Left cardiac atrium (tissue), 4 donors: ENCODE measurements around the gene RYR3. TPM values are rescaled to one million over a fixed set of nuclear protein-coding genes. Genes with fewer than 3 reads are reported as not detected.

ENCODE experiments used
- ATAC-seq, 2 donors: fragments of 200-7000 bp; cut with Tn5 transposase; one replicate each; pipeline ENCODE4 v1.9.1; 2020; ENCODE audit warnings: mild to moderate bottlenecking in 2 of 2, moderate library complexity in 2 of 2
- DNase-seq: peaks from one replicate; pipeline ENCODE4 v3.0.0-alpha.2; 2020
- intact Hi-C, 2 donors: fragments of 100-400 bp; cut with DNase I; formaldehyde crosslinking; loops; one replicate each; pipeline versions ENCODE4 v1.14.1 to v1.15.1; 2022 to 2023
- total RNA-seq, 2 donors: library from RNA; stranded (reverse); fragmentation: NEBNext Ultra II Directional; extraction: Animal tissue kit (Norgen Biotek cat#: 25700); gene quantifications; one replicate each; pipeline ENCODE4 v1.2.1, GENCODE V29; 2021
- donor health status: DM: no; HTN: yes; CAD: no.
- donor health status: DM: no; HTN: yes; CAD: no; lungs with severe emphysema.
- donor health status: DM: yes; HTN: yes; CAD: no.
- donor health status: Dilated cardiomyopathy.

The RYR3 gene
- total RNA-seq, 2 donors from 2014 or later: 0.15 to 0.21 TPM

GRCh38 chr15:33430577-33430976, 119.8 kb downstream of the RYR3 start:
- DNase-seq (no peak), ATAC-seq (no peak)
- intact Hi-C loops: no loop called here

GRCh38 chr15:33433821-33434220, 123.1 kb downstream of the RYR3 start:
- intact Hi-C loops: no loop called here
- ATAC-seq: no peak
- DNase-seq: no peak

GRCh38 chr15:33438396-33438795, 127.6 kb downstream of the RYR3 start:
- ATAC-seq: no peak
- intact Hi-C loops: no loop called here
- DNase-seq: no peak

- intact Hi-C loops: no loop called here
- ATAC-seq: no peak
- no peak for DNase-seq
These were observed 130.1 kb downstream of the RYR3 start for GRCh38 chr15:33440900-33441299.

- ATAC-seq (no peak), DNase-seq (no peak)
- intact Hi-C loops: no loop called here
These were observed 131.7 kb downstream of the RYR3 start for GRCh38 chr15:33442449-33442848.

- DNase-seq: no peak
- no peak for ATAC-seq
- intact Hi-C loops: no loop called here
These were observed 132.9 kb downstream of the RYR3 start for GRCh38 chr15:33443708-33444107.

GRCh38 chr15:33445984-33446383, 135.2 kb downstream of the RYR3 start:
- ATAC-seq: no peak
- no peak for DNase-seq
- intact Hi-C loops: no loop called here

- intact Hi-C loops: no loop called here
- DNase-seq (no peak), ATAC-seq (no peak)
These were observed 137.4 kb downstream of the RYR3 start for GRCh38 chr15:33448151-33448550.

GRCh38 chr15:33448961-33449606, 138.3 kb downstream of the RYR3 start:
- intact Hi-C loops: no loop called here
- no peak for DNase-seq
- ATAC-seq: no peak

GRCh38 chr15:33449810-33450209, 139.0 kb downstream of the RYR3 start:
- no peak for ATAC-seq
- no peak for DNase-seq
- intact Hi-C loops: no loop called here

GRCh38 chr15:33451385-33451784, 140.6 kb downstream of the RYR3 start:
- ATAC-seq: no peak
- intact Hi-C loops: no loop called here
- no peak for DNase-seq

- no peak for DNase-seq
- ATAC-seq: no peak
- intact Hi-C loops: no loop called here
These were observed 143.0 kb downstream of the RYR3 start for GRCh38 chr15:33453761-33454160.

GRCh38 chr15:33454346-33454745, 143.6 kb downstream of the RYR3 start:
- intact Hi-C loops: no loop called here
- DNase-seq (no peak), ATAC-seq (no peak)

GRCh38 chr15:33454996-33455395, 144.2 kb downstream of the RYR3 start:
- intact Hi-C loops: no loop called here
- ATAC-seq: no peak
- no peak for DNase-seq

- intact Hi-C loops: no loop called here
- DNase-seq (no peak), ATAC-seq (no peak)
These were observed 147.7 kb downstream of the RYR3 start for GRCh38 chr15:33458421-33458820.

GRCh38 chr15:33460166-33460805, 149.5 kb downstream of the RYR3 start:
- ATAC-seq: no peak
- no peak for DNase-seq
- intact Hi-C loops: no loop called here

GRCh38 chr15:33461671-33462070, 150.9 kb downstream of the RYR3 start:
- ATAC-seq (no peak), DNase-seq (no peak)
- intact Hi-C loops: no loop called here

GRCh38 chr15:33467146-33467815, 156.5 kb downstream of the RYR3 start:
- intact Hi-C loops: no loop called here
- no peak for DNase-seq
- no peak for ATAC-seq

GRCh38 chr15:33467816-33468163, 157.0 kb downstream of the RYR3 start:
- ATAC-seq: no peak

GRCh38 chr15:33468740-33469139, 158.0 kb downstream of the RYR3 start:
- DNase-seq: no peak
- no peak for ATAC-seq
- intact Hi-C loops: no loop called here

More at GRCh38 chr15:33467816-33468163, 157.0 kb downstream of the RYR3 start:
- DNase-seq: no peak
- intact Hi-C loops: no loop called here

GRCh38 chr15:33473005-33473404, 162.2 kb downstream of the RYR3 start:
- ATAC-seq: no peak
- DNase-seq: no peak
- intact Hi-C loops: no loop called here
